Kidney glomerular epithelial cell (primary cell): ENCODE data around the gene ELL.

Experiments used
- DNase-seq: peaks from one replicate; lab custom pipeline; 2025; lab: John Stamatoyannopoulos, UW

The ELL gene

GRCh38 chr19:18445262-18445948 lies 76.5 kb downstream of the ELL start:
- DNase-seq = no peak

DNA sequence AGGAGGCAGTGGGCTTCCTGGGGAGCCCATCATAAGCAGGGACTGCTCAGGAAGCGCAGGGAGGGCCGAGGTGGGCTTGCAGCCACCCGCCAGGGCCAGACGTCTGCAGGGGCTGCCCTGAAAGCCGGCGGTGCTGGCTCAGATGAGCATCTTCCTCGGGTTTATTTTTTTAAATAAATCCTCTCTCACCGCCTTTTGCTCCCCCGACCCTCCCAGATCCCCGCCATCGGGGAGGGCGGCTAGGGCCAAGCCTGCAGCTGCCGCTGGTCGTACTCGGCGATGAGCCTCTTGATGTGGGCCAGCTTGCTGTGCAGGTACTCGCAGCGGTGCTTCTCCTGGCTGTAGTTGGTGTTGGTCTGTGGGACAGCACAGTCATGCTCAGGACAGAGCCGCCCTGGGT lies 77.4 kb downstream of the ELL start:
- DNase-seq = no peak

DNA sequence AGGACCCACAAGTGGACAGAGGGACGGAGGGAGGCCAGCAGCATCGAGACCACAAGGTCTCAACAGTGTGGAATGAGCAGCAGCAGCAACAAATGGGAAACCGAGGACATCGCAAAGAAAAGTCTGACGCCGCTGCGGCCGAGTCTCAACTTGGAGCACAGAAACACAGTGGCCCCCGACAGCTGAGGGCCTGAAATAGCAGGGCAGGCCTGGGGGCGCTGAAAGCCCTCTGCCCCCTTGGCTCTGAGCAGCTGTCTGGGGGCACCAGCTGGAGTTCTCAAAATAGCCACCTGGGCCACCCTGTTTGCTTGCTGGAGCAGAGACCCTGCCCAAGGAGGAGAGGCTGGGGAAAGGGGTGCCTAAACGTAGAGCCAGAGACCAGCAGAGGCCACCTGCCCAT lies 78.0 kb downstream of the ELL start:
- DNase-seq = no peak

GRCh38 chr19:18443406-18443805 lies 78.5 kb downstream of the ELL start:
- DNase-seq = no peak

- DNase-seq = no peak
These were observed 78.9 kb downstream of the ELL start for GRCh38 chr19:18442941-18443340.

- no peak for DNase-seq
These were observed 79.8 kb downstream of the ELL start for GRCh38 chr19:18441804-18442788.

GRCh38 chr19:18440936-18441803 lies 80.7 kb downstream of the ELL start:
- no peak for DNase-seq

DNA sequence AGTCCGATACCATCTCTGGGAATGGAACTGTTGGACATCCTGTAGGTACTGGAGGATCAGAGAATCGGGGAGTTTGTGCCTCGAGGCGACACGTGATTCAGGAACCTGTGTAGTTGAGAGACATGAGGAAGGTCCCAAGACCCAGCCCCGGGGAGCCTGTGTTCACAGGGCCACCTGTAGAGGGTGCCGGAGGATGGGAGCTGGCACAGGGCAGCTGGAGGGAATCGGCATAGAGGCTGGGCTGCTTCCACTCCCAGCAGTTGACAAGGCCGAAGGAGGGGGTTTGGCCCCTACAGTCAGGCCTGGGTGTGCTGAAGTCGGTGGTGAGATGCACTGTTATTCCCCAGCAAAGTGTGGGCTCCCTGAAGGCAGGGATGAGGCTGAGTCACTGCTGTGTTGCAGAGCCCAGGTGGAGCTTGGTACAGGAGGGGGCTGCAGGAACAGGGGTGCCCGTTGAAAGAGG lies 81.4 kb downstream of the ELL start:
- no peak for DNase-seq

DNA sequence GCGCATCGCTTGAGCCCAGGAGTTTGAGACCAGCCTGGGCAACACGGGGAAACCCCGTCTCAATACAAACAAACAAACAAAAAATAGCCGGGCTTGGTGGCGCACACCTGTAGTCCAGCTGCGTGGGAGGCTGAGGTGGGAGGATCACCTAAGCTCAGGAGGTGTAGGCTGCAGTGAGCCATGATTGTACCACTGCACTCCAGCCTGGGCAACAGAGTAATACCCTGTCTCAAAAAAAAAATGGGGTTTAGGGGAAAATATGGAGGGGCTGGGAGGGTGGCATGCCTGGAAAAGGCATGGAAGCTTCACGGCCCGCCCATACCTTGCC lies 82.0 kb downstream of the ELL start:
- no peak for DNase-seq

GRCh38 chr19:18439025-18439909 lies 82.6 kb downstream of the ELL start:
- no peak for DNase-seq

GRCh38 chr19:18438331-18439024 lies 83.4 kb downstream of the ELL start:
- no peak for DNase-seq

GRCh38 chr19:18437491-18438330 lies 84.2 kb downstream of the ELL start, which contains the start of gene ISYNA1:
Gene ISYNA1, minus strand, starts transcription at chr19:18438133. Its CDS starts 154 bp downstream, at chr19:18437979.
- peak; percentile 30 for DNase-seq

GRCh38 chr19:18436671-18437490 lies 85.0 kb downstream of the ELL start:
- DNase-seq = peak; percentile 54

DNA sequence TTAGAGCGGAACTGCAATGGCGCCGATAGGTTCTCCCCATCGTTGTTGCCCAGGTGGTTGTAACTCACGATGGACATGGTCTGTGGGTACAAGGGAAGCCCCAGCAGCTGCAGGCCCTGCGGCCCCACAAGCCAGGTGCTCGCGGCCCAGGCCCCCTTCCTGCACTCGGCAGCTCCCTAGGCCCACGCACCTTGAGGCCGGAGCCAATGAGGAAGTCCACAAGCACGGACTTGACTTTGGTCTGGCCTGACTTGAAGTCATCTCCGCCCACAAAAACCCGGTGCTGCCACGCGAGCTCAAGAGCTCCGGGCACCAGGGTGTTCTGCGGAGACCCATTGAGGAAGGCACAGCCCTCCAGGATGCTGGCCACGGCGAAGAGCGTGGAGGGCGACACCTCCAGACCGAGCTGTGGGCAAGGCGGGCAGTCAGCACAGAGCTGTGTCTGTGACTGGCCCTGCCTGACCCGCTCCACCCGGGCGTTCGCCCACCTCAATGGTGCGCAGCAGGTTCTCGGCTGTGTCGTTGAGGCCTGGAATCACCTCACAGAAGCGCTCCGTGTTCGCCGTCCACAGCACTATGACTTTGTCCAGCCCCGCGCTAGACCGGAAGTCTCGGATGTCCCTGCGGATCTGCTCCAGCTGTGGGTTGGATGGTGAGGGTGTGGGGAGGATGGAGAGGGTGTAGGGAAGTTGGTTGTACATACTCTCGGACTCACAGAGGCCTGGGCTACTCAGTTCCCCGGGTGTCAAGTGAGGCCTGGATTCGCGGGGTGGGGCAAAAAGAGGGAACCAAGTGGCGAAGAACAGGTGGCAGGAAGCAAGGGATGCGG lies 85.8 kb downstream of the ELL start:
- no peak for DNase-seq

GRCh38 chr19:18435178-18435841 lies 86.6 kb downstream of the ELL start:
- DNase-seq = no peak

- no peak for DNase-seq
These were observed 87.3 kb downstream of the ELL start for GRCh38 chr19:18434411-18435175.
